HepG2 (cell line): ENCODE results near the gene SLC23A3. TPM values are rescaled to one million over a fixed set of nuclear protein-coding genes. Genes with fewer than 3 reads are reported as not detected.

Experiments
- EP300 ChIP-seq, 3 experiments: sonication (generic) in 1 of 3; formaldehyde crosslinking in 1 of 3; IDR thresholded peaks; 2 replicates each; pipeline versions ENCODE4 v1.5.1 to v1.6.1; 2011 to 2020; ENCODE audit warnings: low read depth in 2 of 3, low read length in 2 of 3, borderline replicate concordance in 1 of 3, improper control_type of control experiment in 1 of 3, mild to moderate bottlenecking in 1 of 3, missing genetic modification reagents in 1 of 3, moderate library complexity in 1 of 3
- HOXA5 ChIP-seq: sonication (generic); formaldehyde crosslinking; IDR thresholded peaks from 2 replicates; pipeline ENCODE4 v1.4.0; 2020; ENCODE audit warnings: missing genetic modification reagents
- ISX ChIP-seq: sonication (generic); formaldehyde crosslinking; conservative IDR thresholded peaks from 2 replicates; pipeline ENCODE4 v1.5.0; 2020; ENCODE audit warnings: missing genetic modification reagents
- KDM5B ChIP-seq: sonication (generic); formaldehyde crosslinking; IDR thresholded peaks from 2 replicates; pipeline ENCODE4 v1.4.0; 2020; ENCODE audit warnings: missing genetic modification reagents, mild to moderate bottlenecking, borderline replicate concordance
- KDM6A ChIP-seq: IDR thresholded peaks from 2 replicates; pipeline ENCODE4 v1.6.1; 2016; ENCODE audit warnings: low read depth
- PAWR ChIP-seq: sonication (generic); formaldehyde crosslinking; IDR thresholded peaks from 2 replicates; pipeline ENCODE4 v1.4.0; 2020; ENCODE audit warnings: missing genetic modification reagents, mild to moderate bottlenecking, borderline replicate concordance
- PHF20 ChIP-seq: sonication (generic); formaldehyde crosslinking; IDR thresholded peaks from 2 replicates; pipeline ENCODE4 v1.5.0; 2020; ENCODE audit warnings: mild to moderate bottlenecking, missing genetic modification reagents
- POGZ ChIP-seq: sonication (generic); formaldehyde crosslinking; IDR thresholded peaks from 2 replicates; pipeline ENCODE4 v1.4.0; 2020; ENCODE audit warnings: mild to moderate bottlenecking, missing genetic modification reagents
- RFXANK ChIP-seq: IDR thresholded peaks from 2 replicates; pipeline ENCODE4 v1.6.1; 2016
- SIN3A ChIP-seq: IDR thresholded peaks from 2 replicates; pipeline ENCODE4 v1.6.1; 2011; ENCODE audit warnings: low read depth, mild to moderate bottlenecking, control low read depth, low read length, borderline replicate concordance
- TCF12 ChIP-seq, 2 experiments: fragments of 450-650 bp in 1 of 2; sonication (generic) in 1 of 2; formaldehyde crosslinking in 1 of 2; IDR thresholded peaks; 2 replicates each; pipeline versions ENCODE4 v1.6.1 to v1.8.0; 2017 to 2022; ENCODE audit warnings: antibody characterized with exemption in 1 of 2, mild to moderate bottlenecking in 1 of 2, missing genetic modification reagents in 1 of 2, moderate library complexity in 1 of 2
- ZNF10 ChIP-seq: sonication (generic); formaldehyde crosslinking; IDR thresholded peaks from 2 replicates; pipeline ENCODE4 v1.4.0; 2020; ENCODE audit warnings: mild to moderate bottlenecking, low read depth, missing genetic modification reagents, borderline replicate concordance
- ZNF24 ChIP-seq: fragments of 450-650 bp; IDR thresholded peaks from 2 replicates; pipeline ENCODE4 v1.6.1; 2017; ENCODE audit warnings: antibody characterized with exemption, mild to moderate bottlenecking
- ZNF329 ChIP-seq: sonication (generic); formaldehyde crosslinking; IDR thresholded peaks from 2 replicates; pipeline ENCODE4 v1.9.0; 2021; ENCODE audit warnings: low read depth, mild to moderate bottlenecking, missing genetic modification reagents
- ZNF616 ChIP-seq: sonication (generic); formaldehyde crosslinking; IDR thresholded peaks from 2 replicates; pipeline ENCODE4 v1.5.0; 2020; ENCODE audit warnings: low read depth, mild to moderate bottlenecking, missing genetic modification reagents
- ZNF773 ChIP-seq: sonication (generic); formaldehyde crosslinking; IDR thresholded peaks from 2 replicates; pipeline ENCODE4 v1.4.0; 2020; ENCODE audit warnings: missing genetic modification reagents, borderline replicate concordance
- polyA plus RNA-seq, 8 experiments: library from polyadenylated mRNA; depleted of rRNA in 3 of 8; stranded (reverse) in 7 of 8; unstranded in 1 of 8; fragments of >200 nt; fragmentation: Illumina TruSeq in 4 of 8; extraction: Trizol in 4 of 8; gene quantifications; 2 replicates each; pipeline versions ENCODE4 v1.2.1 to v1.2.3, GENCODE V29; 2011 to 2016; ENCODE audit warnings: low read depth in 4 of 8, missing spikeins in 1 of 8, mixed read lengths in 1 of 8; ENCODE audit not compliant: insufficient read depth in 1 of 8
- total RNA-seq, 5 experiments: library from RNA; depleted of rRNA; stranded (reverse); fragments of >200 nt; fragmentation: Illumina TruSeq; extraction: Trizol; gene quantifications; 2 replicates each; pipeline ENCODE4 v1.2.3, GENCODE V29; 2016; ENCODE audit warnings: low read depth in 1 of 5
- TF ChIP-seq, protein P1 (sequence below): sonication (generic); formaldehyde crosslinking; IDR thresholded peaks from 2 replicates; pipeline ENCODE4 v1.9.0; 2021; ENCODE audit warnings: missing genetic modification reagents, borderline replicate concordance
- TF ChIP-seq, protein P2 (sequence below): sonication (generic); formaldehyde crosslinking; IDR thresholded peaks from 2 replicates; pipeline ENCODE4 v1.4.0; 2020; ENCODE audit warnings: missing genetic modification reagents
- TF ChIP-seq, protein P3 (sequence below): sonication (generic); formaldehyde crosslinking; IDR thresholded peaks from 2 replicates; pipeline ENCODE4 v1.8.0; 2022; ENCODE audit warnings: missing genetic modification reagents, mild to moderate bottlenecking, inconsistent platforms, borderline replicate concordance
- TF ChIP-seq, protein P4 (sequence below): sonication (generic); formaldehyde crosslinking; IDR thresholded peaks from 2 replicates; pipeline ENCODE4 v1.5.1; 2020; ENCODE audit warnings: mild to moderate bottlenecking, missing genetic modification reagents, borderline replicate concordance

SLC23A3 gene
- total and polyA plus RNA-seq, 2 of the 13 experiments (the other 11 are each of a cell fraction or from before 2014, with no cell fraction given): 0.38 to 0.78 TPM

DNA sequence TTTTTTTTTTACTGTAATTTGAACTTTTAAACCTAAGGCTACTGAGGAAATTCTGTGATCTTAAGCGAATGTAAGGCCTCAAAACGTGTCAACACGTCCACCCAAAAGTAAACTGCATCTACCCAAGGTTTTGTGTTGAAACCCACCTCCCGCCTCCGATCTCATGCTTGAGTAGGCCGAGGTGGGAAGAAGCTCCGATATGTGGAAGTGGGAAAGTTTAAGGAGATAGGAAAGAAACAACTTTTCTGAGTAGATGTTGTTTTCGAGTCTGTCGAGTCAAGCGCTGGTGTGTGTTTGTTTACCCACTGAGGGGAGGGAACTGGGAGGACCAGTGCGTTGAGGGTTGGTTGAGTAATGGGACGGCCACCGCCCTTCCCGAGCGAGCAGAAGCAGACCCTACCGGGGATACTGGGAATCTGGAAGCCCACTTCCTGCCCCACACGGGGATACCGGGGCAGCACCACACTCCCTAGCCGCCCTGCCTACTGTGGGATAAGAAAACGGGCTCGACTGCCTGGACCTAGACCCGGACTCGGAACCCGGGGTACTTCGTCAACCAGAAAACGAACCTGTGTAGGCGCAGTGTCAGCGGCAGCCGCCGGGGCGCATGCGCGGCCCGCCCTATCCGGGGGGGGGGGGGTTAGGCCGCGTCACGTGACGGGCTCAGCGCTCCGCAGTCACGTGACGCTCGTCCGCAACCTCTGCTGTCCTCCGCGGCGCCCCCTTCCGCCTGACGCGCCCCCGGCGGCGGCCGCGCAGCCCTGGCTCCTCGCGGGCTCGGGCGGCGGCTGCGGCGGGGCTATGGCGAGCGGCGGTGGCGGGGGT, 7.9 kb upstream of the SLC23A3 start, which contains the start of gene RETREG2 (continued):
- TF ChIP-seq EP300 (IDR thresholded peaks at IDR 0.05; ENCODE audit: low read depth in 2 of 2, low read length in 2 of 2) (peak in 1 of 2 experiments; percentile 5; a peak in 2 of 4 replicates), EP300 (CRISPR knock-in tag; IDR thresholded peaks at IDR 0.05; ENCODE audit: borderline replicate concordance) (no peak), KDM6A (CRISPR knock-in tag) (no peak), RFXANK (no peak), ZNF616 (CRISPR knock-in tag) (peak; percentile 27), ZNF24 (no peak; the same call in 1 of the 2 replicates), HOXA5 (CRISPR knock-in tag) (no peak; the same call in 1 of the 2 replicates), ISX (CRISPR knock-in tag) (no peak), ZNF773 (CRISPR knock-in tag) (no peak), SIN3A (peak; percentile 94; the same call in 1 of the 2 replicates), ZNF10 (CRISPR knock-in tag) (no peak), PAWR (CRISPR knock-in tag) (0 out of 2 replicates have a peak, but pooled peaks have one; percentile 30), POGZ (CRISPR knock-in tag) (peak; percentile 78), TCF12 (IDR thresholded peaks at IDR 0.05) (no peak), TCF12 (CRISPR knock-in tag; IDR thresholded peaks at IDR 0.05) (0 out of 2 replicates have a peak, but pooled peaks have one; percentile 75), ZNF329 (CRISPR knock-in tag) (peak; percentile 63), KDM5B (CRISPR knock-in tag) (peak; percentile 85; the same call in 1 of the 2 replicates), PHF20 (CRISPR knock-in tag) (peak; percentile 92)
- TF ChIP-seq, protein P1, sequence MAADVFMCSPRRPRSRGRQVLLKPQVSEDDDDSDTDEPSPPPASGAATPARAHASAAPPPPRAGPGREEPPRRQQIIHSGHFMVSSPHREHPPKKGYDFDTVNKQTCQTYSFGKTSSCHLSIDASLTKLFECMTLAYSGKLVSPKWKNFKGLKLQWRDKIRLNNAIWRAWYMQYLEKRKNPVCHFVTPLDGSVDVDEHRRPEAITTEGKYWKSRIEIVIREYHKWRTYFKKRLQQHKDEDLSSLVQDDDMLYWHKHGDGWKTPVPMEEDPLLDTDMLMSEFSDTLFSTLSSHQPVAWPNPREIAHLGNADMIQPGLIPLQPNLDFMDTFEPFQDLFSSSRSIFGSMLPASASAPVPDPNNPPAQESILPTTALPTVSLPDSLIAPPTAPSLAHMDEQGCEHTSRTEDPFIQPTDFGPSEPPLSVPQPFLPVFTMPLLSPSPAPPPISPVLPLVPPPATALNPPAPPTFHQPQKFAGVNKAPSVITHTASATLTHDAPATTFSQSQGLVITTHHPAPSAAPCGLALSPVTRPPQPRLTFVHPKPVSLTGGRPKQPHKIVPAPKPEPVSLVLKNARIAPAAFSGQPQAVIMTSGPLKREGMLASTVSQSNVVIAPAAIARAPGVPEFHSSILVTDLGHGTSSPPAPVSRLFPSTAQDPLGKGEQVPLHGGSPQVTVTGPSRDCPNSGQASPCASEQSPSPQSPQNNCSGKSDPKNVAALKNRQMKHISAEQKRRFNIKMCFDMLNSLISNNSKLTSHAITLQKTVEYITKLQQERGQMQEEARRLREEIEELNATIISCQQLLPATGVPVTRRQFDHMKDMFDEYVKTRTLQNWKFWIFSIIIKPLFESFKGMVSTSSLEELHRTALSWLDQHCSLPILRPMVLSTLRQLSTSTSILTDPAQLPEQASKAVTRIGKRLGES: no peak
- TF ChIP-seq, protein P2, sequence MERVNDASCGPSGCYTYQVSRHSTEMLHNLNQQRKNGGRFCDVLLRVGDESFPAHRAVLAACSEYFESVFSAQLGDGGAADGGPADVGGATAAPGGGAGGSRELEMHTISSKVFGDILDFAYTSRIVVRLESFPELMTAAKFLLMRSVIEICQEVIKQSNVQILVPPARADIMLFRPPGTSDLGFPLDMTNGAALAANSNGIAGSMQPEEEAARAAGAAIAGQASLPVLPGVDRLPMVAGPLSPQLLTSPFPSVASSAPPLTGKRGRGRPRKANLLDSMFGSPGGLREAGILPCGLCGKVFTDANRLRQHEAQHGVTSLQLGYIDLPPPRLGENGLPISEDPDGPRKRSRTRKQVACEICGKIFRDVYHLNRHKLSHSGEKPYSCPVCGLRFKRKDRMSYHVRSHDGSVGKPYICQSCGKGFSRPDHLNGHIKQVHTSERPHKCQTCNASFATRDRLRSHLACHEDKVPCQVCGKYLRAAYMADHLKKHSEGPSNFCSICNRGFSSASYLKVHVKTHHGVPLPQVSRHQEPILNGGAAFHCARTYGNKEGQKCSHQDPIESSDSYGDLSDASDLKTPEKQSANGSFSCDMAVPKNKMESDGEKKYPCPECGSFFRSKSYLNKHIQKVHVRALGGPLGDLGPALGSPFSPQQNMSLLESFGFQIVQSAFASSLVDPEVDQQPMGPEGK (CRISPR knock-in tag): peak; percentile 73
- TF ChIP-seq, protein P3, sequence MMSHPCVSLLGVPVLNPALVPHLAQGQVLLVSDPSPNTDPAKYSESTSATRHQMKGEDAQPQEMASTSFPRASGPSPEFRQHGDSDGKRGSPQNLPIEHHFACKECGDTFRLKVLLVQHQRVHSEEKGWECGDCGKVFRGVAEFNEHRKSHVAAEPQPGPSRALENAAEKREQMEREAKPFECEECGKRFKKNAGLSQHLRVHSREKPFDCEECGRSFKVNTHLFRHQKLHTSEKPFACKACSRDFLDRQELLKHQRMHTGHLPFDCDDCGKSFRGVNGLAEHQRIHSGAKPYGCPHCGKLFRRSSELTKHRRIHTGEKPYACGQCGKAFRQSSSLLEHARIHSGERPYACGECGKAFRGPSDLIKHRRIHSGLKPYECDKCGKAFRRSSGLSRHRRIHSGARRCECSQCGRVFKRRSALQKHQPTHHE (CRISPR knock-in tag): peak; percentile 86; the same call in 1 of the 2 replicates
- TF ChIP-seq, protein P4, sequence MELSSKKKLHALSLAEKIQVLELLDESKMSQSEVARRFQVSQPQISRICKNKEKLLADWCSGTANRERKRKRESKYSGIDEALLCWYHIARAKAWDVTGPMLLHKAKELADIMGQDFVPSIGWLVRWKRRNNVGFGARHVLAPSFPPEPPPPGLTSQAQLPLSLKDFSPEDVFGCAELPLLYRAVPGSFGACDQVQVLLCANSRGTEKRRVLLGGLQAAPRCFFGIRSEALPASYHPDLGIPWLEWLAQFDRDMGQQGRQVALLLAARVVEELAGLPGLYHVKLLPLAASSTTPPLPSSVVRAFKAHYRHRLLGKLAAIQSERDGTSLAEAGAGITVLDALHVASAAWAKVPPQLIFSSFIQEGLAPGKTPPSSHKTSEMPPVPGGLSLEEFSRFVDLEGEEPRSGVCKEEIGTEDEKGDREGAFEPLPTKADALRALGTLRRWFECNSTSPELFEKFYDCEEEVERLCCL (CRISPR knock-in tag): no peak; the same call in 1 of the 2 replicates
